Gastrocnemius medialis (tissue), 4 donors: ENCODE results near the gene DNAL1. TPM values are rescaled to one million over a fixed set of nuclear protein-coding genes. Genes with fewer than 3 reads are reported as not detected.

Experiments
- ATAC-seq, 2 donors: fragments of 150-250 bp; one replicate each; pipeline ENCODE4 v1.9.1; 2016
- DNase-seq, 2 donors: peaks; one replicate each; pipeline ENCODE4 v3.0.0-alpha.2; 2019
- H3K27ac ChIP-seq, 4 donors: fragments of 200-600 bp; sonication (generic); 1 replicate in 1 of 4; 2 replicates in 3 of 4; pipeline ENCODE4 v1.5.1; 2016 to 2018; ENCODE audit warnings: mild to moderate bottlenecking in 2 of 4, moderate library complexity in 1 of 4
- H3K27me3 ChIP-seq, 3 donors: fragments of 200-600 bp; sonication (generic) in 2 of 3; 1 replicate in 1 of 3; 2 replicates in 2 of 3; pipeline versions ENCODE4 v1.5.1 to v1.6.0; 2016 to 2019; ENCODE audit warnings: mild to moderate bottlenecking in 1 of 3, moderate library complexity in 1 of 3
- H3K36me3 ChIP-seq, 2 donors: fragments of 200-600 bp; sonication (generic) in 1 of 2; one replicate each; pipeline ENCODE4 v1.5.1; 2017 to 2018
- H3K4me1 ChIP-seq, 2 donors: fragments of 200-600 bp; sonication (generic) in 1 of 2; one replicate each; pipeline ENCODE4 v1.5.1; 2016 to 2017; ENCODE audit warnings: mild to moderate bottlenecking in 2 of 2
- H3K4me3 ChIP-seq, 4 donors: fragments of 200-600 bp; sonication (generic) in 3 of 4; 1 replicate in 1 of 4; 2 replicates in 3 of 4; pipeline ENCODE4 v1.5.1; 2016 to 2019; ENCODE audit warnings: mild to moderate bottlenecking in 2 of 4
- H3K9me3 ChIP-seq, 3 donors: fragments of 200-600 bp; sonication (generic) in 2 of 3; 1 replicate in 1 of 3; 2 replicates in 2 of 3; pipeline ENCODE4 v1.5.1; 2016 to 2019
- CTCF ChIP-seq, 5 experiments: fragments of 450-650 bp in 3 of 5; fragments of 200-600 bp in 2 of 5; sonication (generic) in 2 of 5; IDR thresholded peaks in 4 of 5; conservative IDR thresholded peaks in 1 of 5; 1 replicate in 4 of 5; 2 replicates in 1 of 5; pipeline ENCODE4 v1.5.1; 2016 to 2019; ENCODE audit warnings: antibody characterized with exemption in 5 of 5, mild to moderate bottlenecking in 3 of 5, moderate library complexity in 3 of 5
- POLR2A ChIP-seq, 2 donors: fragments of 450-650 bp; IDR thresholded peaks; one replicate each; pipeline ENCODE4 v1.6.1; 2017; ENCODE audit warnings: antibody characterized with exemption in 2 of 2, mild to moderate bottlenecking in 2 of 2, moderate library complexity in 2 of 2
- in situ Hi-C, 4 donors: fragments of 200-750 bp; cut with MboI; loops; one replicate each; pipeline versions ENCODE4 v1.15.0 to v1.8.0; 2017; ENCODE audit warnings: low sequenced_read_pairs in 4 of 4
- intact Hi-C: fragments of 100-400 bp; cut with DNase I; formaldehyde crosslinking; loops from one replicate; pipeline ENCODE4 v1.15.1; 2023; ENCODE audit warnings: low total_unique reads
- total RNA-seq, 4 donors: library from RNA; depleted of rRNA; stranded (reverse); fragments of >200 nt; gene quantifications; one replicate each; pipeline versions ENCODE4 v1.1.0 to v1.2.3, GENCODE V29; 2016

DNAL1 gene
- total RNA-seq, 4 donors from 2014 or later, result 6.4 to 8.2 (median 7.7) TPM

GRCh38 chr14:73731111-73731510, 86.3 kb downstream of the DNAL1 start:
- H3K4me3 ChIP-seq, result no peak overlapping the region
- no peaks in the 10 kb centered on the region for H3K27me3 ChIP-seq
- peaks cover 21 to 37% of the 10 kb centered on the region in 2 donors for H3K4me1 ChIP-seq
- DNase-seq (no peak), ATAC-seq (no peak)
- peak overlapping the region; percentile 5 to 92 (median 77) for H3K27ac ChIP-seq
- intact Hi-C loops, result no loop called here
- no peak for TF ChIP-seq POLR2A (IDR thresholded peaks at IDR 0.05)
- no peak for TF ChIP-seq CTCF (IDR thresholded peaks at IDR 0.05 in 4 of 5, conservative IDR thresholded peaks at IDR 0.05 in 1 of 5)
- H3K36me3 ChIP-seq, result peaks cover 0 to 42% of the 10 kb centered on the region in 2 donors
- in situ Hi-C loops, result loop anchor here in 2 of 4 donors (5.0 to 10.0 kb wide), 2 partner anchors 94 to 96 kb away; no protein-coding TSS in a partner anchor
- no peaks in the 10 kb centered on the region for H3K9me3 ChIP-seq

DNA sequence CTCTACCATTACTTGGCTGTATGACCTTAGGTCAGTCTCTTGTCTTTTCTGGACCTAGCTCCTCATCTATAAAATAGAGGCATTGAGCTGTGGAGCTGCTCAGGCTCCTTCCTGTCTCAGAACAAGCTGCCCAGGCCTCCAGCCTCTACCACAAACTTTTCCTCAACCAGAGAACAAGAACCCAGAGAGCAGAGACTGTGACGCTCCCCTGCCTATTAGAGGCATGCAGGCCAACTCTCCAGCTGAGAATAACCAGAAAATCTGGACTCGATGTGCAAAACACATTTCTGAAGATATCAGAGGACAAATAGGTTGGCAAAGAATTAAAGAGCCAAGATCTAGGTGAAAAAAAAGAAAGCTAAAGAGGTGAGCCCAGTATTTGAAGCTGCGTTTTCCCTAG, 87.2 kb downstream of the DNAL1 start:
- intact Hi-C loops, result no loop called here
- DNase-seq (no peak), ATAC-seq (no peak)
- no peak overlapping the region for H3K4me3 ChIP-seq
- in situ Hi-C loops, result loop anchor here in 2 of 4 donors (5.0 to 10.0 kb wide), 2 partner anchors 93 to 95 kb away; no protein-coding TSS in a partner anchor
- no peaks in the 10 kb centered on the region for H3K9me3 ChIP-seq
- H3K36me3 ChIP-seq, result peaks cover 0 to 43% of the 10 kb centered on the region in 2 donors
- H3K27ac ChIP-seq, result peak overlapping the region; percentile 7 to 92 (median 48)
- peaks cover 12 to 28% of the 10 kb centered on the region in 2 donors for H3K4me1 ChIP-seq
- TF ChIP-seq CTCF (IDR thresholded peaks at IDR 0.05 in 4 of 5, conservative IDR thresholded peaks at IDR 0.05 in 1 of 5) (no peak), POLR2A (IDR thresholded peaks at IDR 0.05) (no peak)
- H3K27me3 ChIP-seq, result no peaks in the 10 kb centered on the region

- Histone ChIP-seq H3K36me3 (peaks cover 0 to 41% of the 10 kb centered on the region in 2 donors), H3K4me1 (peaks cover 29 to 36% of the 10 kb centered on the region in 2 donors), H3K27ac (no peak overlapping the region), H3K4me3 (no peak overlapping the region), H3K27me3 (no peaks in the 10 kb centered on the region), H3K9me3 (no peaks in the 10 kb centered on the region)
- no peak for DNase-seq
- TF ChIP-seq CTCF (IDR thresholded peaks at IDR 0.05 in 4 of 5, conservative IDR thresholded peaks at IDR 0.05 in 1 of 5) (no peak), POLR2A (IDR thresholded peaks at IDR 0.05) (no peak)
- in situ Hi-C loops (loop anchor here in 1 of 4 donors (10.0 kb wide), 1 partner anchor 88 kb away; no protein-coding TSS in a partner anchor), intact Hi-C loops (no loop called here)
- no peak for ATAC-seq
These were observed 92.1 kb downstream of the DNAL1 start for GRCh38 chr14:73736842-73737241.

GRCh38 chr14:73738518-73739173, 93.9 kb downstream of the DNAL1 start:
- no peak for DNase-seq
- TF ChIP-seq POLR2A (IDR thresholded peaks at IDR 0.05), result no peak
- no peak for TF ChIP-seq CTCF (IDR thresholded peaks at IDR 0.05 in 4 of 5, conservative IDR thresholded peaks at IDR 0.05 in 1 of 5)
- in situ Hi-C loops, result loop anchor here in 1 of 4 donors (10.0 kb wide), 1 partner anchor 86 kb away; no protein-coding TSS in a partner anchor
- Histone ChIP-seq H3K4me1 (peaks cover 47 to 54% of the 10 kb centered on the region in 2 donors), H3K9me3 (no peaks in the 10 kb centered on the region), H3K27me3 (no peaks in the 10 kb centered on the region), H3K4me3 (no peak overlapping the region), H3K27ac (peak overlapping the region; percentile 8 to 85 (median 80)), H3K36me3 (peaks cover 0 to 41% of the 10 kb centered on the region in 2 donors)
- no peak for ATAC-seq
- intact Hi-C loops, result no loop called here
